ENCODE results near the gene B3GNT5. TPM values are rescaled to one million over a fixed set of nuclear protein-coding genes. Genes with fewer than 3 reads are reported as not detected.

The B3GNT5 gene
- total RNA-seq, 1 experiment from 2014 or later: 42.9 TPM

GRCh38 chr3:183317886-183318865 is 65.1 kb downstream of the B3GNT5 start:
- no TSS peak for BruUV-seq (replicated peaks)
- DNase-seq: no peak
- Mint-ChIP-seq H3K4me3 (ENCODE audit: low read depth, unreplicated experiment) (no peak overlapping the region), H3K27ac (ENCODE audit: unreplicated experiment) (no peak overlapping the region), H3K4me1 (ENCODE audit: low read depth, unreplicated experiment) (peaks cover 28% of the 10 kb centered on the region), H3K9me3 (ENCODE audit: low read depth, unreplicated experiment) (no peaks in the 10 kb centered on the region), H3K36me3 (ENCODE audit: insufficient read depth, unreplicated experiment) (no peaks in the 10 kb centered on the region), H3K27me3 (ENCODE audit: unreplicated experiment) (no peaks in the 10 kb centered on the region)
- intact Hi-C loops (cut with micrococcal nuclease; ENCODE audit: unreplicated experiment): no loop called here
- no peak for TF ChIP-seq CTCF (IDR thresholded peaks at IDR 0.05; ENCODE audit: unreplicated experiment)
- CTCF ChIA-PET: no interaction called here

GRCh38 chr3:183318877-183319276 is 65.8 kb downstream of the B3GNT5 start:
- Mint-ChIP-seq H3K27me3 (ENCODE audit: unreplicated experiment) (no peaks in the 10 kb centered on the region), H3K4me1 (ENCODE audit: low read depth, unreplicated experiment) (peaks cover 28% of the 10 kb centered on the region), H3K27ac (ENCODE audit: unreplicated experiment) (no peak overlapping the region), H3K9me3 (ENCODE audit: low read depth, unreplicated experiment) (no peaks in the 10 kb centered on the region), H3K36me3 (ENCODE audit: insufficient read depth, unreplicated experiment) (no peaks in the 10 kb centered on the region), H3K4me3 (ENCODE audit: low read depth, unreplicated experiment) (no peak overlapping the region)
- no peak for DNase-seq
- no TSS peak for BruUV-seq (replicated peaks)
- no peak for TF ChIP-seq CTCF (IDR thresholded peaks at IDR 0.05; ENCODE audit: unreplicated experiment)
- intact Hi-C loops (cut with micrococcal nuclease; ENCODE audit: unreplicated experiment): no loop called here
- CTCF ChIA-PET: interaction anchor here (0.7 to 1.2 kb wide), 3 partner anchors 9 to 11 kb away, joined by 3 to 4 read pairs (median 3); no protein-coding TSS in a partner anchor

GRCh38 chr3:183319371-183319770 is 66.3 kb downstream of the B3GNT5 start:
- H3K27ac Mint-ChIP-seq (ENCODE audit: unreplicated experiment): no peak overlapping the region
- intact Hi-C loops (cut with micrococcal nuclease; ENCODE audit: unreplicated experiment): no loop called here
- TF ChIP-seq CTCF (IDR thresholded peaks at IDR 0.05; ENCODE audit: unreplicated experiment): no peak
- BruUV-seq (replicated peaks): no TSS peak
- H3K27me3 Mint-ChIP-seq (ENCODE audit: unreplicated experiment): no peaks in the 10 kb centered on the region
- H3K36me3 Mint-ChIP-seq (ENCODE audit: insufficient read depth, unreplicated experiment): no peaks in the 10 kb centered on the region
- no peak overlapping the region for H3K4me3 Mint-ChIP-seq (ENCODE audit: low read depth, unreplicated experiment)
- DNase-seq: no peak
- CTCF ChIA-PET: interaction anchor here (0.7 to 1.2 kb wide), 3 partner anchors 9 to 12 kb away, joined by 3 to 4 read pairs (median 3); no protein-coding TSS in a partner anchor
- no peaks in the 10 kb centered on the region for H3K9me3 Mint-ChIP-seq (ENCODE audit: low read depth, unreplicated experiment)
- H3K4me1 Mint-ChIP-seq (ENCODE audit: low read depth, unreplicated experiment): peaks cover 28% of the 10 kb centered on the region

Other genes starting within 250 kb of the B3GNT5 start
- gene MCCC1, start 153.8 kb upstream of the B3GNT5 start, total RNA-seq (2022): 74.7 and 87.5 TPM in 2 replicates
- 20.5 and 39.7 TPM in 2 replicates for gene LAMP3, start 90.5 kb upstream of the B3GNT5 start, total RNA-seq (2022)
- 0.27 and 0.35 TPM in 2 replicates for gene MCF2L2, start 175.4 kb downstream of the B3GNT5 start, total RNA-seq (2022)